K562 (cell line): ENCODE measurements around the gene PLPPR1. TPM values are rescaled to one million over a fixed set of nuclear protein-coding genes. Genes with fewer than 3 reads are reported as not detected.

Source experiments
- ATAC-seq: fragments of 200-7000 bp; cut with Tn5 transposase; 3 replicates; pipeline ENCODE4 v1.9.1; 2020; ENCODE audit warnings: moderate library complexity
- BruUV-seq: library from RNA; stranded (reverse); fragments of 400-500 nt; replicated peaks from 2 replicates; lab custom pipeline; 2021; lab: Mats Ljungman, UMichigan
- CTCF ChIA-PET: fragments of 300-600 bp; formaldehyde crosslinking; extraction: SDS; loops from one replicate; lab custom pipeline; 2021; ENCODE audit warnings: low intra/inter-chr PET ratio; lab: Yijun Ruan, JAX
- POLR2A ChIA-PET: fragments of 300-600, 350-650 bp; sonication (Branson Sonifier 250); formaldehyde crosslinking; extraction: SDS; loops from one replicate; lab custom pipeline; 2021; ENCODE audit warnings: antibody characterized with exemption, inconsistent platforms; lab: Yijun Ruan, JAX
- DNase-seq, 4 experiments: peaks; one replicate each; pipeline versions ENCODE4 v3.0.0 to v3.0.0-alpha.2; 2011 to 2018; ENCODE audit warnings: low spot score in 3 of 4, mixed read lengths in 3 of 4; ENCODE audit errors: extremely low read depth in 1 of 4
- FAIRE-seq: peaks from 2 replicates; lab custom pipeline; 2011; peaks lifted over from hg19 to GRCh38; lab: Jason Lieb, UNC
- H2AFZ ChIP-seq: 2 replicates; pipeline ENCODE4 v1.6.0; 2011; ENCODE audit warnings: low read depth, low read length, control low read depth, inconsistent platforms
- H3K27ac ChIP-seq: fragments of 200-600 bp; 3 replicates; pipeline ENCODE4 v1.8.0; 2011; ENCODE audit warnings: low read depth, mild to moderate bottlenecking, control low read depth, inconsistent platforms, low read length, moderate library complexity, mixed read lengths; ENCODE audit errors: extremely low read depth
- H3K27me3 ChIP-seq, 2 experiments: fragments of 300-600 bp in 1 of 2; 2 replicates in 1 of 2; 3 replicates in 1 of 2; pipeline versions ENCODE4 v1.6.0 to v1.8.0; 2011; ENCODE audit warnings: inconsistent platforms in 2 of 2, low read length in 2 of 2, mild to moderate bottlenecking in 1 of 2, mixed read lengths in 1 of 2, moderate library complexity in 1 of 2; ENCODE audit not compliant: control insufficient read depth in 2 of 2, insufficient read depth in 2 of 2
- H3K36me3 ChIP-seq: fragments of 300-600 bp; 3 replicates; pipeline ENCODE4 v1.8.0; 2011; ENCODE audit warnings: mild to moderate bottlenecking, low read length, inconsistent platforms; ENCODE audit not compliant: control insufficient read depth, insufficient read depth
- H3K4me1 ChIP-seq, 2 experiments: fragments of 200-600 bp in 1 of 2; replicated peaks in 1 of 2; 2 replicates in 1 of 2; 3 replicates in 1 of 2; pipeline versions ENCODE4 v1.5.1 to v1.8.0; 2011; ENCODE audit warnings: inconsistent platforms in 2 of 2, low read length in 2 of 2, mild to moderate bottlenecking in 1 of 2, mixed read lengths in 1 of 2, moderate library complexity in 1 of 2; ENCODE audit not compliant: control insufficient read depth in 2 of 2, insufficient read depth in 2 of 2
- H3K4me2 ChIP-seq: 2 replicates; pipeline ENCODE4 v1.6.1; 2011; ENCODE audit warnings: low read length, control low read depth, inconsistent platforms, mixed read lengths; ENCODE audit not compliant: insufficient read depth
- H3K4me3 ChIP-seq: fragments of 200-600 bp; sonication (generic), shearing (Covaris generic); 2 replicates; pipeline ENCODE4 v1.5.1; 2016; ENCODE audit warnings: control low read depth, inconsistent platforms
- H3K79me2 ChIP-seq: fragments of 200-600 bp; 3 replicates; pipeline ENCODE4 v1.8.0; 2011; ENCODE audit warnings: low read length, inconsistent platforms; ENCODE audit not compliant: control insufficient read depth, insufficient read depth
- H3K9ac ChIP-seq, 2 experiments: 2 replicates each; pipeline versions ENCODE4 v1.6.0 to v1.6.1; 2011; ENCODE audit warnings: low read depth in 2 of 2, low read length in 2 of 2, control low read depth in 1 of 2, inconsistent platforms in 1 of 2, mild to moderate bottlenecking in 1 of 2, mixed read lengths in 1 of 2; ENCODE audit not compliant: insufficient read depth in 1 of 2
- H3K9me1 ChIP-seq: one replicate; pipeline ENCODE4 v1.6.0; 2011; ENCODE audit warnings: inconsistent platforms, mild to moderate bottlenecking, low read length, moderate library complexity; ENCODE audit not compliant: control insufficient read depth, insufficient read depth
- H3K9me3 ChIP-seq: replicated peaks from 2 replicates; pipeline ENCODE4 v1.5.1; 2011; ENCODE audit warnings: low read depth, low read length, inconsistent platforms; ENCODE audit not compliant: control insufficient read depth, insufficient read depth
- H4K20me1 ChIP-seq: replicated peaks from 2 replicates; pipeline ENCODE4 v1.6.1; 2011; ENCODE audit warnings: low read length, inconsistent platforms, mixed read lengths; ENCODE audit not compliant: control insufficient read depth, insufficient read depth
- ARID1B ChIP-seq: fragments of 450-650 bp; IDR thresholded peaks from 2 replicates; pipeline ENCODE4 v1.6.1; 2016; ENCODE audit warnings: antibody characterized with exemption, mild to moderate bottlenecking, inconsistent platforms
- C11orf30 ChIP-seq: fragments of 450-650 bp; IDR thresholded peaks from 2 replicates; pipeline ENCODE4 v1.6.1; 2016; ENCODE audit warnings: low read depth, mild to moderate bottlenecking
- CCNT2 ChIP-seq: IDR thresholded peaks from 2 replicates; pipeline ENCODE4 v1.6.1; 2011; ENCODE audit warnings: borderline replicate concordance, low read depth, mild to moderate bottlenecking, moderate library complexity, mixed read lengths, low read length; ENCODE audit not compliant: insufficient read length; ENCODE audit errors: extremely low read depth
- HEY1 ChIP-seq: fragments of 250-450 bp; sonication (Bioruptor Pico); IDR thresholded peaks from 2 replicates; pipeline ENCODE4 v1.5.0; 2020; ENCODE audit warnings: mild to moderate bottlenecking, moderate library complexity, borderline replicate concordance
- HMG20A ChIP-seq: fragments of 450-650 bp; formaldehyde crosslinking; conservative IDR thresholded peaks from 2 replicates; pipeline ENCODE4 v1.4.0; 2020; ENCODE audit warnings: mild to moderate bottlenecking, mixed read lengths
- JUNB ChIP-seq: fragments of 450-650 bp; formaldehyde crosslinking; conservative IDR thresholded peaks from 2 replicates; pipeline ENCODE4 v1.4.0; 2020; ENCODE audit warnings: mild to moderate bottlenecking
- JUND ChIP-seq, 2 experiments: IDR thresholded peaks; 2 replicates in 1 of 2; 3 replicates in 1 of 2; pipeline ENCODE4 v1.6.1; 2011; ENCODE audit warnings: borderline replicate concordance in 2 of 2, low read depth in 2 of 2, low read length in 2 of 2, improper control_type of control experiment in 1 of 2, missing biosample characterization in 1 of 2, missing genetic modification characterization in 1 of 2, missing genetic modification reagents in 1 of 2
- MBD2 ChIP-seq: sonication (generic); IDR thresholded peaks from 2 replicates; pipeline ENCODE4 v1.6.1; 2016; ENCODE audit warnings: low read depth, borderline replicate concordance
- MYC ChIP-seq, 2 experiments: fragments of 250-450 bp in 1 of 2; sonication (Bioruptor Pico) in 1 of 2; IDR thresholded peaks; 2 replicates each; pipeline versions ENCODE4 v1.5.1 to v1.6.1; 2012 to 2021; ENCODE audit warnings: low read depth in 2 of 2, borderline replicate concordance in 1 of 2, improper control_type of control experiment in 1 of 2, low read length in 1 of 2, mild to moderate bottlenecking in 1 of 2, moderate library complexity in 1 of 2
- NFYB ChIP-seq: IDR thresholded peaks from 2 replicates; pipeline ENCODE4 v1.6.1; 2011; ENCODE audit warnings: mild to moderate bottlenecking, moderate library complexity; ENCODE audit not compliant: insufficient read length; ENCODE audit errors: extremely low read depth
- RBM14 ChIP-seq: fragments of 200-400 bp; formaldehyde crosslinking; IDR thresholded peaks from 2 replicates; pipeline ENCODE4 v1.6.1; 2018; ENCODE audit warnings: low read depth, mild to moderate bottlenecking, low read length, moderate library complexity, borderline replicate concordance; ENCODE audit not compliant: insufficient read depth
- SIN3B ChIP-seq: fragments of 450-650 bp; IDR thresholded peaks from 2 replicates; pipeline ENCODE4 v1.6.1; 2017; ENCODE audit warnings: low read depth, mild to moderate bottlenecking, moderate library complexity
- SMARCA4 ChIP-seq: fragments of 450-650 bp; IDR thresholded peaks from 2 replicates; pipeline ENCODE4 v1.6.1; 2016
- TCFL5 ChIP-seq: fragments of 250-450 bp; sonication (Bioruptor Pico); conservative IDR thresholded peaks from 2 replicates; pipeline ENCODE4 v1.6.1; 2021; ENCODE audit warnings: mild to moderate bottlenecking, moderate library complexity, matching md5 sums
- TEAD2 ChIP-seq: fragments of 450-650 bp; IDR thresholded peaks from 2 replicates; pipeline ENCODE4 v1.6.1; 2016; ENCODE audit warnings: missing genetic modification characterization, control low read depth, missing compliant biosample characterization
- TFE3 ChIP-seq: fragments of 450-650 bp; formaldehyde crosslinking; IDR thresholded peaks from 2 replicates; pipeline ENCODE4 v1.4.0; 2020; ENCODE audit warnings: mild to moderate bottlenecking, mixed read lengths
- ZNF354B ChIP-seq: fragments of 250-450 bp; sonication (Bioruptor Pico); IDR thresholded peaks from 2 replicates; pipeline ENCODE4 v1.4.0; 2020
- ZNF717 ChIP-seq: fragments of 250-450 bp; sonication (Bioruptor Pico); IDR thresholded peaks from 2 replicates; pipeline ENCODE4 v1.5.0; 2021
- WGBS: fragments of 100-300 bp; shearing (Covaris generic); methylation state at CpG from one replicate; pipeline ENCODE4 v1.1.6; 2016; ENCODE audit warnings: low coverage, mixed read lengths; ENCODE audit not compliant: insufficient coverage; ENCODE audit errors: missing lambda C conversion rate; 5-methylcytosine and 5-hydroxymethylcytosine counted together
- in situ Hi-C: fragments of 300-500 bp; cut with MboI; formaldehyde crosslinking; loops from 4 replicates; pipeline ENCODE4 v1.15.0; 2018; ENCODE audit warnings: inconsistent platforms, mixed read lengths
- intact Hi-C: fragments of 100-400 bp; cut with micrococcal nuclease; formaldehyde crosslinking; loops from 2 replicates; pipeline ENCODE4 v1.14.2; 2022
- polyA plus RNA-seq, 8 experiments: library from polyadenylated mRNA; depleted of rRNA in 4 of 8; stranded (reverse) in 5 of 8; unstranded in 3 of 8; fragments of >200 nt; fragmentation: Nextera tagmentation in 2 of 8; fragmentation: Illumina TruSeq in 1 of 8; extraction: Ambion mirVana in 2 of 8; extraction: Trizol in 1 of 8; gene quantifications; 2 replicates each; pipeline versions ENCODE4 v1.2.1 to v1.2.3, GENCODE V29; 2011 to 2014; ENCODE audit warnings: inconsistent platforms in 1 of 8, missing spikeins in 1 of 8
- total RNA-seq, 7 experiments: library from RNA; depleted of rRNA in 6 of 7; stranded (reverse); fragments of >200 nt in 6 of 7; fragmentation: Illumina TruSeq in 2 of 7; extraction: Trizol in 2 of 7; gene quantifications; 2 replicates each; pipeline versions ENCODE4 v1.2.1 to v1.2.3, GENCODE V29; 2011 to 2021; ENCODE audit warnings: low replicate concordance in 1 of 7
- TF ChIP-seq, protein P1 (sequence below): sonication (generic); formaldehyde crosslinking; IDR thresholded peaks from 2 replicates; pipeline ENCODE4 v1.8.1; 2022; ENCODE audit warnings: missing genetic modification reagents

Gene PLPPR1
- total and polyA plus RNA-seq, 9 of the 15 experiments (the other 6 are each of a cell fraction or from before 2014, with no cell fraction given), result not detected

DNA sequence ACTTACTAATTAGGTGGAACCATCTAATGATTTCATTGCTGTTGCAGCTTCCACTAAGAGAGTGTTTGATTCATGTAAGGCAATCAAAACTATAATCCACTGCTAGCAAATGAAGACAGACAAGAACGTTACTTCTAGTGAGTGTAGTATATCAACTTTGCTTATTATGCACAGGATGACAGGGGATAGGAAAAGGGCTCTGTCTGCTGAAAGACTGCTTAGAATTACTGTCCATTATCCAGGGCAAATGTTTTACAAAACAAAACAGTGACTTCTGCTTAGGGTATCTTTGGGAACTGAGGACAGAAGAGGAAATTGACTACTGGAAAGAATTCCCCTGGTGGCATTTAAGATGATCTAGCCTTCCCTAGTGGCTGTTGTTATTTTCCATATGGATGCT, 40.2 kb downstream of the PLPPR1 start:
- H3K27me3 ChIP-seq, result no peaks in the 10 kb centered on the region
- DNase-seq (no peak), FAIRE-seq (no peak), ATAC-seq (no peak)
- no peak overlapping the region for H3K27ac ChIP-seq
- H2AFZ ChIP-seq, result no peak overlapping the region
- no peaks in the 10 kb centered on the region for H4K20me1 ChIP-seq
- ChIA-PET POLR2A (no interaction called here), CTCF (no interaction called here)
- H3K4me1 ChIP-seq, result no peaks in the 10 kb centered on the region
- in situ Hi-C loops (no loop called here), intact Hi-C loops (no loop called here)
- H3K79me2 ChIP-seq, result no peaks in the 10 kb centered on the region
- no peaks in the 10 kb centered on the region for H3K9me3 ChIP-seq
- no TSS peak for BruUV-seq
- no peak overlapping the region for H3K4me3 ChIP-seq
- no peaks in the 10 kb centered on the region for H3K9me1 ChIP-seq
- H3K9ac ChIP-seq, result no peak overlapping the region
- WGBS, result 0% methylated on average over 1 of the region's 1 CpG
- H3K4me2 ChIP-seq, result no peak overlapping the region
- TF ChIP-seq HEY1 (no peak), JUNB (CRISPR knock-in tag) (no peak), MBD2 (no peak), ARID1B (no peak), TFE3 (no peak), TCFL5 (no peak), C11orf30 (no peak), RBM14 (no peak), ZNF717 (CRISPR knock-in tag) (no peak), ZNF354B (no peak), TEAD2 (tag) (no peak), JUND (IDR thresholded peaks at IDR 0.05; ENCODE audit: borderline replicate concordance, low read depth, low read length) (no peak), JUND (tag; IDR thresholded peaks at IDR 0.05; ENCODE audit: borderline replicate concordance, low read depth, low read length) (no peak), SMARCA4 (no peak), SIN3B (no peak), HMG20A (CRISPR knock-in tag) (no peak), CCNT2 (no peak), NFYB (no peak), MYC (IDR thresholded peaks at IDR 0.05; ENCODE audit: low read depth, low read length) (no peak), MYC (CRISPR knock-in tag; IDR thresholded peaks at IDR 0.05; ENCODE audit: borderline replicate concordance, low read depth) (no peak)
- TF ChIP-seq, protein P1, sequence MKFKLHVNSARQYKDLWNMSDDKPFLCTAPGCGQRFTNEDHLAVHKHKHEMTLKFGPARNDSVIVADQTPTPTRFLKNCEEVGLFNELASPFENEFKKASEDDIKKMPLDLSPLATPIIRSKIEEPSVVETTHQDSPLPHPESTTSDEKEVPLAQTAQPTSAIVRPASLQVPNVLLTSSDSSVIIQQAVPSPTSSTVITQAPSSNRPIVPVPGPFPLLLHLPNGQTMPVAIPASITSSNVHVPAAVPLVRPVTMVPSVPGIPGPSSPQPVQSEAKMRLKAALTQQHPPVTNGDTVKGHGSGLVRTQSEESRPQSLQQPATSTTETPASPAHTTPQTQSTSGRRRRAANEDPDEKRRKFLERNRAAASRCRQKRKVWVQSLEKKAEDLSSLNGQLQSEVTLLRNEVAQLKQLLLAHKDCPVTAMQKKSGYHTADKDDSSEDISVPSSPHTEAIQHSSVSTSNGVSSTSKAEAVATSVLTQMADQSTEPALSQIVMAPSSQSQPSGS (CRISPR knock-in tag), result no peak
- H3K36me3 ChIP-seq, result no peaks in the 10 kb centered on the region
